HG03060 (cell line): ENCODE measurements around the gene DNAH6.
"Not testable (repeated sequence)": the region's sequence is repeated elsewhere in the genome, so short reads cannot be mapped to it uniquely, and the experiment has no call there.

Experiments used
- ATAC-seq: cut with Tn5 transposase; IDR thresholded peaks from one replicate; pipeline ENCODE4 v1.9.1; 2021; ENCODE audit warnings: low read depth, moderate number of reproducible peaks; ENCODE audit not compliant: unreplicated experiment

The DNAH6 gene

GRCh38 chr2:84731185-84731584 lies 214.9 kb downstream of the DNAH6 start:
- ATAC-seq: no peak

DNA sequence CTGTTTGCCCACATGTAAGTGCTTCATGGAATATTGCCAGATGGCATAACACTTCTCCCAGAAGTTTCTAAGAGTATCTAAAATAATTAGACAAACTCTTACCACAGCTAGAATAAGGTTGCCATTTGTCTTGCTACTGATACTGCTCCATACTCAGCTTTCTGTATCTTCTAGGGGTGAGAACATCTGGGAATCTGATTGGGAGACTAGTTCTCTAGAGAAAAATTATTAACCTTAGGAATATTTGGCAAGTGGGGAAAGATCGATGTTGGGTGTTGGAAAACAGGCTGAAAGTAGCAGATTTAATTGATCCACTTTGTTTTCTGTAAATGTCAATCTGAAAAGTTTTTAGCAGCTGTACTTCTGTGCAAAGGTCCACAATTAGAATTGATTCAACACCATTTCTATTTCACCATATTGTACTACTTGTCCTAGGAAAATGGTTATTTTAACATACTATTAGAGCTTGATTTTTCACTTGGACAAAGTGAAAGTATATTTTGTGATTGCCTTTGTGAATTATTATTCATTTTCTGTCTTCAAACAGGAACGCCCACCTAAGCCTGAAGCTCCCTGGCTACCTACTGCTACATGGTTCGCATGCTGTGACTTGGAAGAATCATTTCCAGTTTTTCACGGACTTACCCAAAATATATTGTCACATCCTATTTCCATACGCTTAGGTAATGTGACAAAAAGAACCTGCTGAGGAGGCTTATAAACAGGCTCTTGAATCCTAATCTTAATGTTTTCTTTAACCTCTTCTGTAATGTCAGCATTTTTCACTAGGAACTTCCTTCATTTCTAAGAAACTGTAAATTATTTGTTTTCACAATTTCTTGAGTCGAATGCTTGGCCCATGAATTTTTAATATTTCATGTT lies 216.8 kb downstream of the DNAH6 start:
- ATAC-seq: no peak

GRCh38 chr2:84735389-84735788 lies 219.1 kb downstream of the DNAH6 start:
- ATAC-seq: no peak

GRCh38 chr2:84741182-84741822 lies 225.0 kb downstream of the DNAH6 start:
- ATAC-seq: peak; percentile 77

DNA sequence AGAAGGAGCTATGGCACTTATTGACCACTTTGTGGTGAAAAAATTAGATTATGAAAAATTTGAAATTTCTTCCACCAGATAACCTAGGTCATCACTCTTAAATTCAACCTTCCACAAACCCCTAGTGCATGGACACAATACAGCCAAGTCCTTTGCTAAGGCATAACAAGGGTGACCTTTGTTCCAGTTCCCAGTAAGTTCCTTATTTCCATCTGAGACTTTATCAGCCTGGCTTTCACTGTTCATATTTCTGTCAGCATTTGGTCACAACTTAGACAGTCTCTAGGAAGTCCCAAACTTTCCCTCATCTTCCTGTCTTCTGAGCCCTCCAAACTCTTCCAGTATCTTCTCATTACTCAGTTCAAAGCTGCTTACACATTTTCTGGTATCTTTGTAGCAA lies 232.0 kb downstream of the DNAH6 start:
- ATAC-seq: no peak

GRCh38 chr2:84749442-84749841 lies 233.1 kb downstream of the DNAH6 start:
- no peak for ATAC-seq

DNA sequence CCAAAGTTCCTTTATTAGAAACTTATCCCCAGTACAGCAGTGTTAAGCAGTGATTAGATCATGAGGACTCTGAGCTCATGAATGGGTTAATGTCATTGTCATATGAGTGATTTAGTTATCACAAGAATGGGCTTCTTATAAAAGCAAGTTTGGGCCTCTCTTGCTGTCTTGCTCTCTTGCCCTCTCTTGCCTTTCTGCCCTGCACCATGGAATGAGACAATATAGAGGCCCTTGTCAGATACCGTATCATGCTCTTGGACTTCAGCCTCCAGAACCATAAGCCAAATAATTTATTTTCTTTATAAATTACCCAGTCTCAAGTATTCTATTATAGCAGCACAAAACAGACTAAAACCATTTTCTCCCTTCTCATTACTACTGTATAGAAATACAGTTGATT lies 238.8 kb downstream of the DNAH6 start:
- no peak for ATAC-seq

DNA sequence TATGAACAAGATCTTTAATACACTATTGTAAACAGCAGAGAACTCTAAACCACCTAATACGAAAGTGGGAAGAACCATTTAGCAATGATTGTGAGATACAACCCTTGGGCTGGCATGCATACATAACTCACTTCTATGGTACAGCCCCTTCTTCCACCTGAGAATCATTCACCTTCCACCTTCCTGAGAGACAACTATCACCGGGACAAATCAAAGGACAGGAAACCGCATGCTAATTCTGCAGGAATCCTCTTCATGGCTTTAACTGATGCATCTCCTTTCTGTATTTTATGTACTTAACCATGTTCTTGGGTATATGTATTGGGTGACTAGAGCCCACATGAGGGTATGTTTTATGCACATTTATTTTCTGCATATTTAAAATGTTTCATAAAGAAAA lies 241.3 kb downstream of the DNAH6 start:
- ATAC-seq: no peak

DNA sequence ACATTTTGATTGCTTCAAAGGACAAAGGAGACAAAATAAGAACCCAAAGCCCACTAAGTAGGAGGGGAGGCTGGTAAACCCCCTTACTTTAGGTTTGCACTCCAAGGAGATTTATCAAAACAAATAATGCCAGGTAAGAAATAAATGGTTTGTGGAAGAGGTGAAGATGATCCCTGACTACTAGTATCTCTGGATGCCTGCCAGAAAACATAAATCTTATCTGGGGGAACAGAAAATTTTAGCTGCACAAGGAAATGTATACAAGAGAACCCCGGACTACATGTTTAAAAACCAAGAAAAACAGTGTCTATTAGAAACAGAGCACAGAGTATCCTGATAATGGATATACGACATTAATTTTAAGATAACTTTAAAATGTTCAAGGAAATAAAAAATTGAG lies 250.5 kb downstream of the DNAH6 start:
- no peak for ATAC-seq

DNA sequence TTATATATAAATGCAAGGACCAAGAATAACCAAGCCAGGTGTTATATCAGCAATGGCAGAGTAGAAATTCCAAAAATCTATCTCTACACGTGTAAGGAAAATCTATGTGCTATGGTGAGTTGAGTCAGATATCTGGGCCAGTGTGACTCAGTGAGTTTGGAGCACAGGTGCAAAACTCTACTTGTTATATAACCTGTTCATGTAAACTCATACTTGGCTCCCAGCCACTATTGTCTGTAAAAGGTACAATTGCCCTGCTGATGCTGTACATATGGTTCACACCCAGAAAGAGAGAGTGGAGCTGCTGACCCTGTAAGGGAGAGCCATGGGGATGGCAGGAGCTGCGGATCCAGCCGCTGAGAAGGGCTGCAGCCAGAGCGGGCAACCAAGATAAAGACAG lies 252.5 kb downstream of the DNAH6 start:
- no peak for ATAC-seq

- no peak for ATAC-seq
Measured at GRCh38 chr2:84770280-84770679, 254.0 kb downstream of the DNAH6 start.

GRCh38 chr2:84771251-84771650 lies 255.0 kb downstream of the DNAH6 start:
- no peak for ATAC-seq

GRCh38 chr2:84773562-84773961 lies 257.3 kb downstream of the DNAH6 start:
- not testable (repeated sequence) for ATAC-seq

DNA sequence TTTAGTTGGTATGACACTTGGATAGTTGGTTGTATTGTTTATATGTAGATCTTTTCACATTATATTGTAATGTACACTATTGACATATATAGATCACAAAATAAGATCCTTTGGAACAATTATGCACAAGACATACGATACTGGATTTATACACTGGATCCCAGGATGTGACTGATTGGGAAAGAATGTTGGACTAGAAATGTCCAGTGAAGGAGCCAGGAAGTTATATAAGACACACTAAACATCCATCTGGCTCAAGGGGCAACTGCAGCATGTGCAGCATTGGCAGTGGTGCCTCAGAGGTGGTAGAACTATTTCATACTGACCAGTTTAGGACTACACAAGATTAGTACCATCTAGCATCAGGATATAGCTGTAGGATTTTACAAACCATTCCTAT lies 259.7 kb downstream of the DNAH6 start:
- ATAC-seq: no peak

- ATAC-seq: no peak
Measured at GRCh38 chr2:84778911-84779690, 262.8 kb downstream of the DNAH6 start.

DNA sequence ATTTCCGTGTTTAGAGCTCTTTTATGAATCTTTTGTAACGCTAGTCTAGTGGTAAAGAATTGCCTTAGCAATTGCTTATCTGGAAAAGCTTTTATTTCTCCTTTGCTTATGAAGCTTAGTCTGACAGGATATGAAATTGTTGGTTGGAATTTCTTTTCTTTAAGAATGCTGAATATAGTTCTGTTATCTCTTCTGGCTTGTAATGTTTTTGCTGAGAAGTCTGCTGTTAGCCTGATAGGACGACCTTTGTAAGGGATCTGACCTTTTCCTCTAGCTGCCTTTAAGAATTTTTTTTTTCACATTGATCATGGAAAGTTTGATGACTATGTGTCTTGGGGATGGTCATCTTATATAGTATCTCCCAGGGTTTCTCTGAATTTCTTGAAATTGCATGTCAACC lies 263.5 kb downstream of the DNAH6 start:
- no peak for ATAC-seq

DNA sequence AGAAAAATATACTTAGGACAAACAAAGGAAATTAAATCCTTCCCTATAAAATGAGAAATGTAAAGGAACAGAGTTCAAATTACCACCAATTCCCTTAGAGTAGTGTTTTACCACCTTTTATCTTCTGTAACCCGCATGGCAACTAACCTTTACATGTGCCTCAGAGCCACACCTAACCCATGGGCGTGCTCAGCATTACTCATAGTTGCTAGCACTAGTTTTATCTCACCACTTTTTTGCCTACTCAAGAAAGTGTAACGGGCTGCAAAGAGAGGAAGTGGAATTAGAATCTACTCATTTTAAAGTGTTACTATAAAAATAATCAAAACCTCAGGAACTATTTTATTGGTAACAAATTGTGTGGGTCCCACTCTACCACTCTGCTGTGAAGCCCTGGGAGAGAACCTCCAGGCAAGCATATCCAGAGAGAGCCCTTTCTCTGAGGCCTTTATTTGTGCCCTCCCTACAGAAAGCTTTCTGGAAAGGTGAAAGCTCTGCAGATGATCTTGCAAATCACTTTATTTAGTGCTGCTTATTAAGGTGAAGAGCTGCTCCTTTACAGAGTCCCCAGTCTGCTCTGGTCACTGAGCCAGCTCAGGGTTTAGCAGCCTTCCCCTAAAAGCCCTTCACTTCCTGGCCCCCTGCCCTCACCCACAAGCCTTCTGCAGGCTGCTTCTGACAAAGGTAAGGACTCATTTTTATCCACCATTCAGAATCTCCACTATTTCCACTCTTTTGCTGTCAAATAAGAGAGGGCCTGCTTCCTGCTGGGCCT lies 265.8 kb downstream of the DNAH6 start:
- ATAC-seq: no peak

DNA sequence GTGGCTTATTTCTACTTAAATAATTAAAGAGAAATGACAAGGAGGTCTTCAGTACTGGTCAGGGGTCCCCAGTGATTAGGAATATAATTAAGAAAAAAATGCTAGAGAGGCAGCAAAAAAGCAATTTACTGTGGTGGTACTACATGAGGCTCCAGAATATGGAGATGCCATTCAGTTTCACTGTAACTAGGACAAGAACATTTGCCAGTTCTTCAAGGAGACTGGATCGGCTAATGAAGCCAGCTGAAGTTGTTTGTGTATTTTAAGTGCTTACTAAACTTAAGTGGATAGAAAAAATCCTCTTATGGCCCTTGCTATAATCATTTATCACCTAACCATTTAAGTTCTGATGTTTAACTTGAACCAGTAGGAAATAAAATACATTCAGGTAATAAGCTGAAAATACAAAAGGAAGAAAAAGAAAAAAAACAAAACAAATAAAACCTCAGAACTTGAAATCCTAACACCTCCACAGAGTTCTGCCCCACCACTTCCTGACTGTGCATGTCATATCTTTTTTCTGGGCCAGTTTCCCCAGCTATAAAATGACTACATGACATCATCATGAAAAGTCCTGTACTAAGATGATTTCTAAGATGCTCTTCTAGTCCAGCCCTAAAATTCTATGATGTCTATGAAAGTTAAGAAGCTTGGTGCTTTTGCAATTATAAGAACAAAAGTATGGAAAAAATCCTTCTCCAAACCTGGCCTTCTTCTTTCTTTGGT lies 266.6 kb downstream of the DNAH6 start:
- ATAC-seq: no peak

- ATAC-seq: no peak
Measured at GRCh38 chr2:84785950-84786349, 269.7 kb downstream of the DNAH6 start.

- ATAC-seq: no peak
Measured at GRCh38 chr2:84786601-84787000, 270.3 kb downstream of the DNAH6 start.
